Fibroblast of peridontal ligament (primary cell): ENCODE measurements around the gene SETD4.

Source experiments
- DNase-seq: peaks from one replicate; pipeline ENCODE4 v3.0.0-alpha.2; 2010; ENCODE audit errors: extremely low read depth

The SETD4 gene

GRCh38 chr21:36008505-36008904, 51.8 kb downstream of the SETD4 start:
- no peak for DNase-seq

- no peak for DNase-seq
These were observed 54.4 kb downstream of the SETD4 start for GRCh38 chr21:36005879-36006400.

DNA sequence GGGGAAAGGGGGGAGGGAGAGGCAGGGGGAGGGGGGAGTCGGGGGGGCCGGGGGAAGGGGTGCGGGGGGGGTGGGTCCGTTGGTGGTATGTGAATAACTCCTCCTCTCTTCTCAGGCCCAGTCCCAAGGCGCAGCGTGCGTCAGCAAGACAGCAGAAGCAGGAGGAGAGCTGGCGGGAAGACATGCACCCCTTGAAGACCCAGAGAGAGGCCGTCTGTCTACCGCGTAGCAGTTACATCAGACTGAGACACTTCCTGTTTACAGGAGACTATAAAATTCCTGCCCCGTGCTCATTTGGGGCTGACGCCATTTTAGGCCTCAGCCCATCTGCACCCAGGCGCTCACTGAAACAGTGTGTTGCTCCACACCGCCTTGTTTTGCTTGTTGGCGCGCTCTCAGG, 55.3 kb downstream of the SETD4 start:
- no peak for DNase-seq

DNA sequence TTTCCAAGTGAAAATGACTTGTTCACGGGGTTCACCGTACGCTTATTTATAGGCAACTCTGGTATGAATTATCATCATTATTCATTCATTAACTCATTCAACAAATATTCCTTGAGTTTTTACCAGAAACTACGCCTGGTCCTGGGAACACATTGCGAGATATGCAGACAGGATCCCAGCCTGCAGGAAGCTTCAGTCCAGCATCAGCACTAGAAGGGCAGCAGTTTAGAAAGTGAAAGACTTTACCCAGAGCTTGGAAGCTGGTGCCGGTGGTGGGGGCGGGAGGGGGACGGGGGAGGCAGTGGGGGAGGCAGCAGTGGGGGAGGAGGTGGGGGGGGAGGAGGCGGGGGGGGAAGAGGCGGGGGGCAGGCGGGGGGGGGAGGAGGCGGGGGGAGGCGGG, 55.9 kb downstream of the SETD4 start:
- DNase-seq, result no peak

DNA sequence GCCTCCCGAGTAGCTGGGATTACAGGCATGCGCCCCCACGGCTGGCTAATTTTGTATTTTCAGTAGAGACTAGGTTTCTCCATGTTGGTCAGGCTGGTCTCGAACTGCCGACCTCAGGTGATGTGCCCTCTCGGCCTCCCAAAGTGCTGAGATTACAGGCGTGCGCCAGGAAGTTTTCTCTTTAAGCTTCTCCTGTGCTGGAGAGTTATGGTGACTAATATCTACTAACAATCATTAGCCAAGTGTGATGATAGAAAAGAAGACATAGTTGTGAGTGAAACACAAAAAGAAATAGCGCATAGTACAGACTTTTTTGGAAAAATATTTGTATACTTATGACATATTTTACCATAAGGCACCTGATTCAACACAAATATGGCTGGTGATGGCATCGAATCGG, 56.5 kb downstream of the SETD4 start:
- no peak for DNase-seq

DNA sequence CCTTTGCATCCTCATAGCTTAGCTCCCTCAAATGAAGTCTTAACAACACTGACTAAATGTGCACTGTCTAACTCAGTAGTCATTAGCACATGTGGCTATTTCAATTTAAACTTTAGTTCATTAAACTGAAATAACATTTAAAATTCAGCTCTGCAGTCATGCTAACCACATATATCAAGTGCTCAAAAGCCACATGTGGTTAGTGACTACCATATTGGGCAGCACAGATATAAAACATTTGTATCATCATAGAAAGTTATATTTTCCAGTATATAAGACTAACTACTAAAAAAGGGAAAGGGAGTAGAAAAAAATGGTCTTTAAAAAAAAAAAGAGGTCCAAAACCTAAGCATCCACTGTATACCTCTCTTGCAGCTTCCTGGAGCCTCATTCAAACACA, 64.1 kb downstream of the SETD4 start:
- DNase-seq, result no peak

DNA sequence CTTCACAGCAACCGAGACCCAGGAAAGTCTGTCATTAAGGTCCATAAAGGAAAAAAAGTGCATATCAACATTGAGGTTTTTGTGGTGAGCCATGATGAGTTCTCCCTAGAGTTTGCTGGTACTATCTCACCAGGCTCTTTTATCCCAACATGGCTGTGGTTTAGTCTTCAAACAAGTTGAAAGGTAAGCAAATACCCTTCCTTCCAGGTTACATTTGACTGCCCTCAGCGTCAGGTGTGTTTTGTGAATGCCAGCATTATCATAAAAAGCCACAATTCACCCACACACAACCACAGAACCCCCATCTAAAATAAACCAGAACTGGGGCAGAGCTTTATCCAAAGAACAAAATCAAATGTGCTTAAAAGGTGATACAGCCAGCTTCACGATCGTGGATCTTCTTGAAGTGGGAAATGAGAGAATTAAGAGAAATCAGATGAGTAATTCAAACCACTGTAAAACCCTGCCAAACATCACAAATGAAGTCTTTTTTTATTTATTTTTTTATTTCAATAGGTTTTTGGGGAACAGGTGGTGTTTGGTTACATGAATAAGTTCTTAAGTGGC, 64.7 kb downstream of the SETD4 start:
- DNase-seq, result no peak

- no peak for DNase-seq
These were observed 65.7 kb downstream of the SETD4 start for GRCh38 chr21:35994613-35995012.

DNA sequence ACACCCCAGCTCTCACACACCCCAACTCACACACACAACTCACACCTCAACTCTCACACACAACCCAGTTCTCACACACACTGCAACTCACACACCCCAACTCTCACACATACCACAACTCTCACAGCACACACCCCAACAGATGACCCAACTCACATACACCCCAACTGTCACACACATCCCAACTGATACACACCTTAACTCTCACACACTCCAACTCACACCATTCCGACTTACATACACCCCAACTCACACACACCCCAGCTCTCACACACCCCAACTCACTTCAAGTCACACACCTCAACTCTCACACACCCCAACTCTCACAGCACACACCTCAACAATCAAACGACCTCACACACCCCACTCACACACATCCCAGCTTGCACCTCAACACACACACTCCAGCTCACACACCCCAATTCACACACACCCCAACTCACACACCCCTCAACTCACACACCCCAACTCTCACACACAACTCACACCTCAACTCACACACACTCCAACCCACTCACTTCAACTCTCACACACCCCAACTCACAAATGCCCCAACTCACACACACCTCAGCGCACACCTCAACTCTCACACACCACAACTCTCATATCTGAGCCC, 66.3 kb downstream of the SETD4 start:
- no peak for DNase-seq

GRCh38 chr21:35991131-35991530, 69.2 kb downstream of the SETD4 start:
- no peak for DNase-seq

GRCh38 chr21:35990609-35991008, 69.7 kb downstream of the SETD4 start:
- DNase-seq, result no peak

DNA sequence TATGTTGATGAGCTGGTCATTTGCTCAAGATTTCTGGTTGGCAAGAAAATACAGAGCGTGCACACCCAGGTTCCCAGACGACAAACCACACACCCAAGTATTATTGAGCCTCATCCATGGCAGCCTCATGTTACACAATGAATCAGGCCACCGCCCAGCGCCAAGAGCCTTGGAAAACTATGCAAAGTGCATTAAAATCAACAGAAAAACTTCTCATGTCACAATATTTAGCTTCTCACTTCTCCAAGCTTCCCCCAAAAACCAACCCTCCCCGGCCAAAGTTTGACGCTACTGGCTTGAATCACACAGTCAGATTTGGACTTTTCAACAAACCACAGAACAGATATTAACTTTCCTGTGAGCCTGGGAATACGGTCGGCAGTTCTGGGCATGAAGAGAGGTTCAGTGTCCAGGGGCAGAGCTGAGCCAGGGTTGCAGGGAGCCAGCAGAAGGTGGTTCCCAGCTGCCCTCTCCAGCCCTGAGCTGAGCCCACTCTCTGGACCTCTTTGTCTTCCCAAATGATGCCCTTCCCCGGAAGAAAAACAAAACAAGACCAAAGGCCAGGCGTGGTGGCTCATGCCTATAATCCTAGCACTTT, 71.1 kb downstream of the SETD4 start:
- peak; percentile 54 for DNase-seq

DNA sequence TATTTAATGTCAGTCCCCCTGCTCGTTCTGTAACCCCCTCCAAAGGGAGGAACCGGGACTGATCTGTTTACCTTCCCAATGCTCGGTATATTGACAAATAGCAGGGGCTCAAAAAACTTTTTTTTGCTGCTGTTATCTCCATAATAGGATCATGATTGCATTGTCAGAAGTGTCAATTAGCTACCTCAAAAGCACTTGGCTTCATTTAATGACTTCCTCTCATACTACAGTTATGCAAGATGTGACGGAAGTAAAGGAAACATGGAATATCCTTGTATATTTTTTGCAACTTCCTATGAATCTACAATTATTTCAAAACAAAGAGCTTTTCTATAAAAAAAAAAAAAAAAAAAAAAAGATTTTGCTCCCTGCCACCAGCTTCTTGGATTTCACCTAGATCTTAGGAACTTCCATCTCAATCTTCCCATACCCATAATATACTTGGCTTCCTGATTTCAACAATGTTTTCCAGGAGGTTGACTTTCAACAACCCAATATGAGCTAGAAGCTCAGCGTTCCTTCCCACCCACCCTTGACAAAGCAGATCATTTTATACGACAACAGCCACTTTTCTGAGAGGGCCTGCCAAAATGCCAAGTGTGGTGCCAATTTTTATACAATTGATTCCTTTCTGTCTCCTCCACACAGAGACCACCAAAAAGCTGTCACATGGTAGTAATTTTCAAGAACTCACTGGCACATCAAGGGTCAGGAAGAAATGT, 71.7 kb downstream of the SETD4 start:
- no peak for DNase-seq

DNA sequence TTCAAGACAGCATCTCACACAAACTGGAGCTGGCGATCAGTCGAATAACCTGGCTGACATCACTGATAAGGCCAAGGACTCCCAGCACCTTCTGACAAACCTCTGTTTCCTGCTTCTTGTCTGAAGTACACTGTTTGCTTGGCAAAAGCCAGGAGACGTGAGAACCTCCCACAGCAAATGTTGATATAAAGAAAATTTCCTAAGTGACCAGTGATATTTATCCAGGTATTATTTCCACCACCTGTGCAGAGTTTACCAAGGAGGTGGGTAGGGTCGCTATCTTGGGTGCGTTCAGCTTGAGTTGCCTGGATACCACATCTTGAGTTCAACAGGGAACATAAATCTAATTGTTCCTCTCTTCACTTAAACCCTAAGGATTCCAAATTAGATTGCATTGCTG, 72.9 kb downstream of the SETD4 start:
- no peak for DNase-seq

GRCh38 chr21:35984654-35985361, 75.5 kb downstream of the SETD4 start:
- DNase-seq, result no peak
